HFF-Myc (cell line): ENCODE data around the gene CTNNA2.

Experiments
- DNase-seq: peaks from one replicate; pipeline ENCODE4 v3.0.0-alpha.2; 2011; ENCODE audit warnings: low read depth; ENCODE audit errors: extremely low read depth
- H3K4me3 ChIP-seq: replicated peaks from 2 replicates; pipeline ENCODE4 v1.5.1; 2011; ENCODE audit warnings: low read depth, mild to moderate bottlenecking, control low read depth, low read length
- TF ChIP-seq, protein P1 (sequence below): IDR thresholded peaks from 2 replicates; pipeline ENCODE4 v1.5.1; 2012; ENCODE audit warnings: mild to moderate bottlenecking, low read depth, low read length, control low read depth; ENCODE audit errors: missing control alignments

CTNNA2 gene

DNA sequence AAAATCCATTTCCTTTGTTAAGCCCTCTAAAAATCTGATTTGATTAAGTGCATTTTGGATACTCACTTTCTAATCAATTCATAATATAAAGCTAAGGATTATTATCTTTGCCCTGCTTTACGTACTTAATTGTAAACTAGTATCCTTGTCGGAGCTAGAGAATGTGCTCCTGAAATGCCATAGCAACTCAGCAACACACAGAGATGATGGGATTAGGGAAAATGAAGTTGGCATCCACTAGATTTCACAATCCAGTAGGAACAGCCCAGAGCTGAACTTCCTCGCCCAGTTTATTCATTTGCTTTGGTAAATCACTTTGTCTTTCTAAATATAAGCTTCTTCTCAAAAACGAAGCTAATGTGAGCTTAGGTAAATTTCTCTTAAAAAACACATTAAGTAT is 386.3 kb downstream of the CTNNA2 start:
- no peak for DNase-seq
- TF ChIP-seq, protein P1, sequence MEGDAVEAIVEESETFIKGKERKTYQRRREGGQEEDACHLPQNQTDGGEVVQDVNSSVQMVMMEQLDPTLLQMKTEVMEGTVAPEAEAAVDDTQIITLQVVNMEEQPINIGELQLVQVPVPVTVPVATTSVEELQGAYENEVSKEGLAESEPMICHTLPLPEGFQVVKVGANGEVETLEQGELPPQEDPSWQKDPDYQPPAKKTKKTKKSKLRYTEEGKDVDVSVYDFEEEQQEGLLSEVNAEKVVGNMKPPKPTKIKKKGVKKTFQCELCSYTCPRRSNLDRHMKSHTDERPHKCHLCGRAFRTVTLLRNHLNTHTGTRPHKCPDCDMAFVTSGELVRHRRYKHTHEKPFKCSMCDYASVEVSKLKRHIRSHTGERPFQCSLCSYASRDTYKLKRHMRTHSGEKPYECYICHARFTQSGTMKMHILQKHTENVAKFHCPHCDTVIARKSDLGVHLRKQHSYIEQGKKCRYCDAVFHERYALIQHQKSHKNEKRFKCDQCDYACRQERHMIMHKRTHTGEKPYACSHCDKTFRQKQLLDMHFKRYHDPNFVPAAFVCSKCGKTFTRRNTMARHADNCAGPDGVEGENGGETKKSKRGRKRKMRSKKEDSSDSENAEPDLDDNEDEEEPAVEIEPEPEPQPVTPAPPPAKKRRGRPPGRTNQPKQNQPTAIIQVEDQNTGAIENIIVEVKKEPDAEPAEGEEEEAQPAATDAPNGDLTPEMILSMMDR: no peak
- H3K4me3 ChIP-seq: no peak overlapping the region

DNA sequence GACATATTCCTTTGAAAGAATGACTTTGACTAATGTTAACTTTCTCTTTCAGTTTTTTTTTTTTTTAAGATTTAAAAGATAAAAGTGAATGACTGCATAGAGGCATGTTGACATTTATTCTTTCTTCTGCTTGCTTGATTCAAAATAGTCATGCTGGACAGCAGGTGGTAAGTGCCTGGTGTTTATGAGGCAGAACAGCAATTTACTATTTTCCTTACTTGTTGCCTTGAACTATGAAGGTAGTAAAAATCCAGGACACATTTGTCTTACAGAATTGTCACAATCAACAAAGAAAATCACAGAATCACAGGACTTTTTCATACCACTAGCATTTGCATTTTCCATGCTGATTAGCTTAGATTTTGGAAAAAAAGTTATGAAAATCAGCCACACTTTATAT is 388.3 kb downstream of the CTNNA2 start:
- H3K4me3 ChIP-seq: no peak overlapping the region
- TF ChIP-seq, protein P1: no peak
- DNase-seq: no peak

DNA sequence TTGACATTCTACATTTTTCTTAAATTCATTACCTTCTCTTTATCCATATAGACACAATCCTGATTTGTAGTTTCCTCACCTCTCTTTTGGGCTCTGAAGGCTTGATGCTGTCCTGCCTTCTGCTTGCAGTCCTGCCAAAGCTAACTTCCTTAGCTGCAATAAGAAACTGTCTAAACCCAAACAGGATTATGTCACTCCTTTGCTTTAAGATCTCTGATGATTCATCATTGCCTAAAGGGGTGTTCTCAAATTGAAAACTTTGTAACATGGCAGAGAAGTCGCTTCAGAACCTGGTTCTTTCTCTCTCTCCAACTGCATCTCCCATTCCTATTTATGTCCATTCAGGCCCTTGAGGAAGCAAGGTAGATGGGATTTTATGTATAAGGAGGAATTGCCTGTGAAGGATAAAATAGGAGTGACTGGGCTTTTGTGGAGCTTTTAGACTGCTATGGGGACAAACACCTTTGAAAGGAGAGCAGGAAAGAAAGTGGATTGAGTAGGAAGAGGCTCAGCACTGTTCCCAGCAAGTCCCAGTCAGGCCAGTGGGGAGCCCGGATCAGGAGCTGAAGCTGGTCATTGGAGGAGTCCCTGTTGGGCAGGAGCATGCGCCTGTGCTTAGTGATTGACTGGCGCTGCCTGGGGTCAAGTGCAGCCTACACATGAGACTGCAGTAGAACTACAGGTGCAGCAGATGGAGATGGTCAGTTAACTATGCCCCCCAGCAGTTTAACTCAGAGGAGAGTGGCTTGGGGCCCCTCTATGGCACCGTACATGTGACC is 390.6 kb downstream of the CTNNA2 start:
- no peak for DNase-seq
- TF ChIP-seq, protein P1: no peak

DNA sequence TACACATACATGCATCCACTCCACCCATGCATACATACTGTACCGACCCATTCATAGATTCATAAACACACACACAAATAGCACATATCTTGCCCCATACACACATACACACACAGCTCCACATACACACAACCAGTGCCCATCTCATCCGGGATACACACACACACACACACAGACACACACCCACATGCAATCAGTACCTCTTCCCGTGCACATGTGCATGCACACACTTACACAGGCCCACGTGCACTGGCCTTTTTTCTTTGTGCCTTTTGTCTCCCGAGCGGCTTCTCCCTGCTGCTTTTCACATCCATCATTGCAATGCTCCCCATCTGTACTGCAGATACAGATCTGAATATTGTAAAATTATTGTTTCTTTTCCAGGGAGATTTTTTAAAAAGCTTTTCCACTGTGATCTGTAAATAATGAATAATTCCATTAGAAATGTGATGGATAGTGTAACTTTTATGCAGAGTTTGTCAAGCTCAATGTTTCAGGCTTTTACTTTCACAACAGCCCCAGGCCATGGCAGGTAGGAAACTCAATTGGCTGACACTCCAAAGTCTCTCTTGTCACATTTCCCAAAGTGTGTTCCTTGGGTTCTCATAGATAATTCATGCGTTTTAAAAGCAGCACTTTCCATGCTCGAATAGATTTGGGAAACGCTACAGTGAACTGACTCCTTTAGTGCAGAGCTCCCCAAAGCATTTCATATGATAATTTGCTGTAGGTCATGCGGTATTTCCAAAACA is 393.5 kb downstream of the CTNNA2 start:
- TF ChIP-seq, protein P1: no peak
- DNase-seq: no peak
- no peak overlapping the region for H3K4me3 ChIP-seq

More for the DNA sequence above, 390.6 kb downstream of the CTNNA2 start:
- H3K4me3 ChIP-seq: no peak overlapping the region

DNA sequence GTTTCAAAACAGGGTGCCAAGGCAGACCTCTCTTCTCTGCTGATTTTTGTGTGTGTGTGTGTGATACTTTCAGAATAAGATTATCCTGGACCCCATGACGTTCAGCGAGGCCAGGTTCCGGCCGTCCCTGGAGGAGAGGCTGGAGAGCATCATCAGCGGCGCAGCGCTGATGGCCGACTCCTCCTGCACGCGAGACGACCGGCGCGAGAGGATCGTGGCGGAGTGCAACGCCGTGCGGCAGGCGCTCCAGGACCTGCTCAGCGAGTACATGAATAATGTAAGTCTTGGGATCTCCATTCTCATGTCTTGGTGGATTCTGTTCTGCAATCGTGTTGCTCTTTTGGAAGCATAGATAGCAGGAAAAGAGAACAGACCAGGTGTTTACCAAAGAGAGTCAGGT is 396.7 kb downstream of the CTNNA2 start:
- DNase-seq: no peak
- no peak overlapping the region for H3K4me3 ChIP-seq

DNA sequence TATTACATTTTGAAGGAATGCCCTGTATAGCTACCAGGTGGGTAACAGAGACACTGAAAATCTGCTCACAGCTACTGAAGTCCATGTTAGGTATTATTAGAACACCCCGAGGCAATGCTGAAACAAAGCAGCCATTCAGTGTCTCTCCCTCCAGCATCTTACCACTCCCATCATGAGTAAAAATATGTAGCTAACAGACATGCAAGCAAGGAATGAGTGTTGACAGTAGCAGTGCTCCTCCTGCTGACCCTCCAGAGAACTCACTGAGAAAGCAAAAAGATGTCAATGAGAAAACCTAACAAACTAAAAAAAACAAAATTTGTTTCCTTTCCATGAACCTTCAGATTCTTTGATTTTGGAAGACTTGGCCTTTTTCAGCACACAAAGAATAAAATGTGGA is 397.8 kb downstream of the CTNNA2 start:
- TF ChIP-seq, protein P1: no peak
- DNase-seq: no peak
- no peak overlapping the region for H3K4me3 ChIP-seq

More for the DNA sequence above, 396.7 kb downstream of the CTNNA2 start:
- TF ChIP-seq, protein P1: no peak
